PC-3 (cell line): ENCODE data around the gene RAB11A.

Experiments used
- EZH2 ChIP-seq: fragments of 300-600 bp; sonication (generic); IDR thresholded peaks from one replicate; pipeline ENCODE4 v1.6.1; 2017; ENCODE audit warnings: antibody characterized with exemption, mild to moderate bottlenecking, low read length; ENCODE audit not compliant: unreplicated experiment
- EZH2phosphoT487 ChIP-seq: fragments of 300-600 bp; sonication (generic); IDR thresholded peaks from 2 replicates; pipeline ENCODE4 v1.6.1; 2018; ENCODE audit warnings: mild to moderate bottlenecking, antibody characterized with exemption, low read length, borderline replicate concordance
- TF ChIP-seq, protein P1 (sequence below): fragments of 300-600 bp; sonication (generic); conservative IDR thresholded peaks from 2 replicates; pipeline ENCODE4 v1.5.1; 2017; ENCODE audit warnings: antibody characterized with exemption, low read depth, mild to moderate bottlenecking, low read length

DNA sequence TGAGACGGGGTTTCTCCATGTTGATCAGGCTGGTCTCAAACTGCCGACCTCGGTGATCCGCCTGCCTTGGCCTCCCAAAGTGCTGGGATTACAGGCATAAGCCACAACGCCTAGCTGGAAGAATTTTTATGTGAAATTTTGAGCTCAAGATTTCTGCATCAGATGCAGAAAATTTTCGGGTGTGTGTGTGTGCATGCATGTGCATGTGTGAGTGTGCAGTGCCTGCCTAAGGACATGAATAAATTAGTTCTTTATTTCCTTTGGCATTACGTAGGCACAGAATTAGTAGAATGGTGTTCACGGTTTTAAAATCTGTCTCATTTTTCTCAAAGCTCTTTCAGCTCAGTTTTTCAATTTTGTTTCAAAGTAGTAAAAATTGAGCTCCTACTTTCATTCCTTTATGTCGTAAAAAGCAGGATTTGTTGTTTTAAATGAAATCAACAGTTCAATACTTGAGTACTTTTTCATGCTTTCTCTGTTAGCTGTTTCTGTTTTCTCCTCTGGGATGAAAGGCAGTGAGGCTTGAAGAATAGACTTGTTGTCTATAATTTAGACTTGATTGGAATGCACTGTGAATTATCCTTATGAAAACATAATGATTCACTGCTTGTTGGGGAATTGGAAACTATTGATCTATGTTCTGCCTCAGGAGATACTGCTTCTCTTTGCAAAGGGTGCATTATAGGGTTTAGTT, 23.3 kb upstream of the RAB11A start:
- TF ChIP-seq, protein P1, sequence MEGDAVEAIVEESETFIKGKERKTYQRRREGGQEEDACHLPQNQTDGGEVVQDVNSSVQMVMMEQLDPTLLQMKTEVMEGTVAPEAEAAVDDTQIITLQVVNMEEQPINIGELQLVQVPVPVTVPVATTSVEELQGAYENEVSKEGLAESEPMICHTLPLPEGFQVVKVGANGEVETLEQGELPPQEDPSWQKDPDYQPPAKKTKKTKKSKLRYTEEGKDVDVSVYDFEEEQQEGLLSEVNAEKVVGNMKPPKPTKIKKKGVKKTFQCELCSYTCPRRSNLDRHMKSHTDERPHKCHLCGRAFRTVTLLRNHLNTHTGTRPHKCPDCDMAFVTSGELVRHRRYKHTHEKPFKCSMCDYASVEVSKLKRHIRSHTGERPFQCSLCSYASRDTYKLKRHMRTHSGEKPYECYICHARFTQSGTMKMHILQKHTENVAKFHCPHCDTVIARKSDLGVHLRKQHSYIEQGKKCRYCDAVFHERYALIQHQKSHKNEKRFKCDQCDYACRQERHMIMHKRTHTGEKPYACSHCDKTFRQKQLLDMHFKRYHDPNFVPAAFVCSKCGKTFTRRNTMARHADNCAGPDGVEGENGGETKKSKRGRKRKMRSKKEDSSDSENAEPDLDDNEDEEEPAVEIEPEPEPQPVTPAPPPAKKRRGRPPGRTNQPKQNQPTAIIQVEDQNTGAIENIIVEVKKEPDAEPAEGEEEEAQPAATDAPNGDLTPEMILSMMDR = no peak
- TF ChIP-seq EZH2 = no peak
- TF ChIP-seq EZH2phosphoT487 = no peak
